IMR-90 (cell line): ENCODE measurements around the gene HADHA. TPM values are rescaled to one million over a fixed set of nuclear protein-coding genes. Genes with fewer than 3 reads are reported as not detected.
A peak's percentile ranks its signal among the peaks of the same experiment; 100 is the strongest.

Source experiments
- ATAC-seq: fragments of 200-7000 bp; cut with Tn5 transposase; 2 replicates; pipeline ENCODE4 v1.9.1; 2020; ENCODE audit warnings: low read depth, mild to moderate bottlenecking, moderate library complexity
- BruUV-seq: library from RNA; stranded (reverse); fragments of 400-500 nt; replicated peaks from 2 replicates; lab custom pipeline; 2021; lab: Mats Ljungman, UMichigan
- CTCF ChIA-PET: fragments of 300-600 bp; formaldehyde crosslinking; extraction: SDS; loops from one replicate; lab custom pipeline; 2021; ENCODE audit warnings: antibody characterized with exemption; lab: Yijun Ruan, JAX
- POLR2A ChIA-PET: fragments of 300-600 bp; sonication (Branson Sonifier 250); formaldehyde crosslinking; loops from one replicate; lab custom pipeline; 2022; ENCODE audit warnings: antibody characterized with exemption; ENCODE audit not compliant: unreplicated experiment; lab: Charles Lee
- DNase-seq: peaks from one replicate; pipeline ENCODE4 v3.0.0; 2013
- H2AFZ ChIP-seq: replicated peaks from 2 replicates; pipeline ENCODE3; 2013; ENCODE audit warnings: low read length, mild to moderate bottlenecking; ENCODE audit not compliant: poor library complexity
- H2AK5ac ChIP-seq: 2 replicates; pipeline ENCODE4 v1.6.1; 2013; ENCODE audit warnings: low read depth, low read length, inconsistent platforms
- H2AK9ac ChIP-seq: replicated peaks from 2 replicates; pipeline ENCODE3; 2013; ENCODE audit warnings: mild to moderate bottlenecking, low read depth, low read length, moderate library complexity; ENCODE audit not compliant: poor library complexity
- H2BK120ac ChIP-seq: 2 replicates; pipeline ENCODE4 v1.6.1; 2013; ENCODE audit warnings: low read depth, low read length, inconsistent platforms
- H2BK15ac ChIP-seq: 3 replicates; pipeline ENCODE4 v1.6.1; 2013; ENCODE audit warnings: low read depth, low read length, inconsistent platforms
- H2BK20ac ChIP-seq: 2 replicates; pipeline ENCODE4 v1.6.1; 2013; ENCODE audit warnings: low read depth, mild to moderate bottlenecking, inconsistent platforms, low read length, moderate library complexity
- H2BK5ac ChIP-seq: 2 replicates; pipeline ENCODE4 v1.6.1; 2013; ENCODE audit warnings: mild to moderate bottlenecking, low read depth, low read length, inconsistent platforms; ENCODE audit not compliant: poor library complexity, severe bottlenecking
- H3K14ac ChIP-seq: replicated peaks from 2 replicates; pipeline ENCODE4 v1.6.1; 2013; ENCODE audit warnings: low read depth, low read length, inconsistent platforms
- H3K18ac ChIP-seq: 2 replicates; pipeline ENCODE4 v1.6.1; 2013; ENCODE audit warnings: low read depth, low read length, control low read depth
- H3K23ac ChIP-seq: 2 replicates; pipeline ENCODE4 v1.6.1; 2013; ENCODE audit warnings: low read depth, low read length, inconsistent platforms
- H3K27ac ChIP-seq: 2 replicates; pipeline ENCODE4 v1.5.1; 2013; ENCODE audit warnings: mild to moderate bottlenecking, control low read depth, low read length; ENCODE audit not compliant: insufficient read depth
- H3K27me3 ChIP-seq: 2 replicates; pipeline ENCODE4 v1.6.1; 2013; ENCODE audit warnings: low read length; ENCODE audit not compliant: control insufficient read depth, insufficient read depth
- H3K36me3 ChIP-seq: 2 replicates; pipeline ENCODE4 v1.6.1; 2013; ENCODE audit warnings: low read length, mixed read lengths; ENCODE audit not compliant: control insufficient read depth, insufficient read depth
- H3K4ac ChIP-seq: 2 replicates; pipeline ENCODE4 v1.6.1; 2013; ENCODE audit warnings: low read depth, low read length, inconsistent platforms
- H3K4me1 ChIP-seq: 2 replicates; pipeline ENCODE4 v1.6.1; 2013; ENCODE audit warnings: low read length, mixed read lengths; ENCODE audit not compliant: control insufficient read depth, insufficient read depth
- H3K4me2 ChIP-seq: 2 replicates; pipeline ENCODE4 v1.6.1; 2013; ENCODE audit warnings: low read depth, mild to moderate bottlenecking, control low read depth, low read length, moderate library complexity
- H3K4me3 ChIP-seq: 2 replicates; pipeline ENCODE4 v1.5.1; 2013; ENCODE audit warnings: low read depth, mild to moderate bottlenecking, control low read depth, low read length, moderate library complexity; ENCODE audit not compliant: insufficient read depth
- H3K56ac ChIP-seq: 2 replicates; pipeline ENCODE4 v1.6.1; 2013; ENCODE audit warnings: low read length, inconsistent platforms; ENCODE audit not compliant: insufficient read depth; ENCODE audit errors: extremely low read depth
- H3K79me1 ChIP-seq, 2 experiments: 2 replicates each; pipeline ENCODE4 v1.6.1; 2013; ENCODE audit warnings: low read length in 2 of 2, inconsistent platforms in 1 of 2, low read depth in 1 of 2
- H3K9ac ChIP-seq: 2 replicates; pipeline ENCODE4 v1.6.1; 2013; ENCODE audit warnings: low read depth, low read length, control low read depth
- H3K9me1 ChIP-seq: 2 replicates; pipeline ENCODE4 v1.6.1; 2013; ENCODE audit warnings: low read length, inconsistent platforms; ENCODE audit not compliant: insufficient read depth
- H3K9me3 ChIP-seq: 2 replicates; pipeline ENCODE4 v1.6.1; 2013; ENCODE audit warnings: low read length; ENCODE audit not compliant: control insufficient read depth, insufficient read depth
- H4K20me1 ChIP-seq: 2 replicates; pipeline ENCODE4 v1.6.1; 2013; ENCODE audit warnings: low read length, inconsistent platforms; ENCODE audit not compliant: insufficient read depth
- H4K5ac ChIP-seq: 2 replicates; pipeline ENCODE4 v1.6.1; 2013; ENCODE audit warnings: mild to moderate bottlenecking, low read depth, low read length, control low read depth
- H4K8ac ChIP-seq, 2 experiments: 2 replicates each; pipeline ENCODE4 v1.6.1; 2013; ENCODE audit warnings: low read depth in 2 of 2, low read length in 2 of 2, control low read depth in 1 of 2, inconsistent platforms in 1 of 2
- H4K91ac ChIP-seq: 2 replicates; pipeline ENCODE4 v1.6.1; 2013; ENCODE audit warnings: low read depth, low read length, inconsistent platforms; ENCODE audit not compliant: insufficient read depth
- CEBPB ChIP-seq: IDR thresholded peaks from 2 replicates; pipeline ENCODE4 v1.6.1; 2012; ENCODE audit warnings: low read depth, low read length, improper control_type of control experiment
- CHD1 ChIP-seq: IDR thresholded peaks from 2 replicates; pipeline ENCODE4 v1.6.1; 2012; ENCODE audit warnings: low read depth, low read length, improper control_type of control experiment
- FOS ChIP-seq: fragments of 150-350 bp; IDR thresholded peaks from 2 replicates; pipeline ENCODE4 v1.6.1; 2016; ENCODE audit warnings: low read depth, low read length
- MAFK ChIP-seq: IDR thresholded peaks from 2 replicates; pipeline ENCODE4 v1.6.1; 2012; ENCODE audit warnings: low read depth, low read length, improper control_type of control experiment
- MAZ ChIP-seq: IDR thresholded peaks from 2 replicates; pipeline ENCODE4 v1.6.1; 2012; ENCODE audit warnings: low read depth, mild to moderate bottlenecking, low read length, improper control_type of control experiment, moderate library complexity, borderline replicate concordance
- MXI1 ChIP-seq: IDR thresholded peaks from 2 replicates; pipeline ENCODE4 v1.6.1; 2012; ENCODE audit warnings: low read depth, mild to moderate bottlenecking, low read length, moderate library complexity, borderline replicate concordance
- NFE2L2 ChIP-seq: fragments of 150-350 bp; IDR thresholded peaks from 2 replicates; pipeline ENCODE4 v1.6.1; 2016; ENCODE audit warnings: low read depth, mild to moderate bottlenecking, low read length
- POLR2A ChIP-seq: IDR thresholded peaks from 2 replicates; pipeline ENCODE4 v1.6.1; 2012; ENCODE audit warnings: mild to moderate bottlenecking, low read depth, low read length
- RAD21 ChIP-seq: IDR thresholded peaks from 2 replicates; pipeline ENCODE4 v1.6.1; 2012; ENCODE audit warnings: low read length, improper control_type of control experiment
- RFX5 ChIP-seq: IDR thresholded peaks from 2 replicates; pipeline ENCODE4 v1.8.0; 2012; ENCODE audit warnings: low read depth, mild to moderate bottlenecking, low read length, moderate library complexity
- SMC3 ChIP-seq: fragments of 150-350 bp; IDR thresholded peaks from 2 replicates; pipeline ENCODE4 v1.6.1; 2016; ENCODE audit warnings: low read depth, mild to moderate bottlenecking, antibody characterized with exemption, low read length, moderate library complexity
- WGBS, 2 experiments: methylation state at CpG; one replicate each; pipeline versions ENCODE4 v1.1.5 to v1.1.7; 2013; ENCODE audit warnings: missing lambda C conversion rate in 2 of 2; ENCODE audit not compliant: insufficient read length in 1 of 2; ENCODE audit errors: extremely low coverage in 2 of 2; 5-methylcytosine and 5-hydroxymethylcytosine counted together
- dilution Hi-C: fragments of 300-500 bp; cut with HindIII; formaldehyde crosslinking; loops from one replicate; pipeline ENCODE4 v1.14.3; 2018; ENCODE audit warnings: low sequenced_read_pairs; ENCODE audit not compliant: unreplicated experiment
- in situ Hi-C: fragments of 300-500 bp; cut with MboI; formaldehyde crosslinking; loops from 3 replicates; pipeline ENCODE4 v1.14.3; 2019; ENCODE audit warnings: low sequenced_read_pairs, inconsistent platforms, mixed read lengths
- intact Hi-C: fragments of 100-400 bp; cut with micrococcal nuclease; formaldehyde crosslinking; loops from 2 replicates; pipeline ENCODE4 v1.10.0; 2022
- polyA plus RNA-seq, 3 experiments: library from polyadenylated mRNA; depleted of rRNA; stranded (reverse); fragments of >200 nt; gene quantifications; 2 replicates each; pipeline ENCODE4 v1.2.3, GENCODE V29; 2012; ENCODE audit warnings: low replicate concordance in 1 of 3
- total RNA-seq: library from RNA; depleted of rRNA; stranded (reverse); fragments of >200 nt; gene quantifications from 2 replicates; pipeline ENCODE4 v1.2.3, GENCODE V29; 2012
- TF ChIP-seq, protein P1 (sequence below): conservative IDR thresholded peaks from 2 replicates; pipeline ENCODE4 v1.5.1; 2012; ENCODE audit warnings: mild to moderate bottlenecking, low read depth, low read length, improper control_type of control experiment
- TF ChIP-seq, protein P2 (sequence below): fragments of 150-350 bp; IDR thresholded peaks from 2 replicates; pipeline ENCODE4 v1.6.1; 2017; ENCODE audit warnings: mild to moderate bottlenecking, antibody characterized with exemption, low read length, low read depth
- TF ChIP-seq, protein P3 (sequence below): fragments of 150-350 bp; IDR thresholded peaks from 2 replicates; pipeline ENCODE4 v1.6.1; 2016; ENCODE audit warnings: low read depth, mild to moderate bottlenecking, low read length, moderate library complexity, borderline replicate concordance

The HADHA gene
- total and polyA plus RNA-seq, 2 of the 4 experiments (the other 2 are of a cell fraction): 52.7 to 111 TPM

DNA sequence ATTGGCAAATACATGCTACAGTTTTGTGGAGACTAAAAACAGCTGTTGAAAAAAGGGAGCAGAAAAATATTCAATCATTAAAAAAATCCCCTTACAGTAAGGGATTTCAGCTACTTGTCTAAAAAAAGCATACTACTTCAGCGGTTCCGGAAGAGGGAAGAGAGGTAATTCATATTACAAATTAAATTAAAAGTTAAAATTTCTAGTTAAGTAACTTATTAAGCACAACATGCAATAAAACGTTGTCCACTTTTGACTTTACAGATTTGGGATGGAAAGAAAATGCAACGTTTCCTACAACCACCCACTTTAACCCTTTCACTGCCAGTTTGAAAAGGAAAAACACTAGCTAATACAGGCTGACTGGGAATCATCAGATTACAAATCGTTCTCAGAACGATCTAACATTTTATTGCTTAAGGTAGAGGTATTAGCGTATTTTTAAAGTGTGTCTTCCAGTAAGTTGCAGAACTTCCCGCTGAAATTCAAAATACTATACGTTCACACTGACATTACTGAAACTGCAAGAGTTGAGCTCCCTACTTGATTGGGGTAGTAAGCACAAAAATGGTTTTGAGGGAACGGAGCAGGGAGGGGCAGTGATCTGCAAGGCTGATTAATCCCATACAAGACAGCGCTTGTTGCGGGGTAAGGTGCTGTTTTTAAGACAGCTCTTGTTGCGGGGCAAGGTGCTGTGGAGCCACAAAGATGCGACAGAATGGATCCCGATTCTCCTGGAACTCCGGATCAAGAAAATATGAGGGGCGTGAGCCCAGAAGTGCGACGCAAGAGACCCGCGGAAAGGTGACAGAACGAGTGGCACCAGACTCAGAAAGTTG, 743 bp downstream of the HADHA start:
- no peak overlapping the region for H2BK20ac ChIP-seq
- 1% methylated on average over 10 of the region's 22 CpGs; no CpG with 5 or more reads in 1 of the 2 experiments for whole genome bisulfite sequencing, 2 experiments
- ATAC-seq: no peak
- no peak for TF ChIP-seq RAD21
- TF ChIP-seq RFX5: no peak
- TF ChIP-seq FOS: no peak
- TF ChIP-seq, protein P1, sequence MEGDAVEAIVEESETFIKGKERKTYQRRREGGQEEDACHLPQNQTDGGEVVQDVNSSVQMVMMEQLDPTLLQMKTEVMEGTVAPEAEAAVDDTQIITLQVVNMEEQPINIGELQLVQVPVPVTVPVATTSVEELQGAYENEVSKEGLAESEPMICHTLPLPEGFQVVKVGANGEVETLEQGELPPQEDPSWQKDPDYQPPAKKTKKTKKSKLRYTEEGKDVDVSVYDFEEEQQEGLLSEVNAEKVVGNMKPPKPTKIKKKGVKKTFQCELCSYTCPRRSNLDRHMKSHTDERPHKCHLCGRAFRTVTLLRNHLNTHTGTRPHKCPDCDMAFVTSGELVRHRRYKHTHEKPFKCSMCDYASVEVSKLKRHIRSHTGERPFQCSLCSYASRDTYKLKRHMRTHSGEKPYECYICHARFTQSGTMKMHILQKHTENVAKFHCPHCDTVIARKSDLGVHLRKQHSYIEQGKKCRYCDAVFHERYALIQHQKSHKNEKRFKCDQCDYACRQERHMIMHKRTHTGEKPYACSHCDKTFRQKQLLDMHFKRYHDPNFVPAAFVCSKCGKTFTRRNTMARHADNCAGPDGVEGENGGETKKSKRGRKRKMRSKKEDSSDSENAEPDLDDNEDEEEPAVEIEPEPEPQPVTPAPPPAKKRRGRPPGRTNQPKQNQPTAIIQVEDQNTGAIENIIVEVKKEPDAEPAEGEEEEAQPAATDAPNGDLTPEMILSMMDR: no peak
- TF ChIP-seq MXI1: no peak
- TF ChIP-seq MAFK: no peak
- no peak for TF ChIP-seq POLR2A
- no peak for TF ChIP-seq MAZ
- TF ChIP-seq, protein P2, sequence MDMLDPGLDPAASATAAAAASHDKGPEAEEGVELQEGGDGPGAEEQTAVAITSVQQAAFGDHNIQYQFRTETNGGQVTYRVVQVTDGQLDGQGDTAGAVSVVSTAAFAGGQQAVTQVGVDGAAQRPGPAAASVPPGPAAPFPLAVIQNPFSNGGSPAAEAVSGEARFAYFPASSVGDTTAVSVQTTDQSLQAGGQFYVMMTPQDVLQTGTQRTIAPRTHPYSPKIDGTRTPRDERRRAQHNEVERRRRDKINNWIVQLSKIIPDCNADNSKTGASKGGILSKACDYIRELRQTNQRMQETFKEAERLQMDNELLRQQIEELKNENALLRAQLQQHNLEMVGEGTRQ: no peak
- TF ChIP-seq, protein P3, sequence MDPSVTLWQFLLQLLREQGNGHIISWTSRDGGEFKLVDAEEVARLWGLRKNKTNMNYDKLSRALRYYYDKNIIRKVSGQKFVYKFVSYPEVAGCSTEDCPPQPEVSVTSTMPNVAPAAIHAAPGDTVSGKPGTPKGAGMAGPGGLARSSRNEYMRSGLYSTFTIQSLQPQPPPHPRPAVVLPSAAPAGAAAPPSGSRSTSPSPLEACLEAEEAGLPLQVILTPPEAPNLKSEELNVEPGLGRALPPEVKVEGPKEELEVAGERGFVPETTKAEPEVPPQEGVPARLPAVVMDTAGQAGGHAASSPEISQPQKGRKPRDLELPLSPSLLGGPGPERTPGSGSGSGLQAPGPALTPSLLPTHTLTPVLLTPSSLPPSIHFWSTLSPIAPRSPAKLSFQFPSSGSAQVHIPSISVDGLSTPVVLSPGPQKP: no peak
- TF ChIP-seq CEBPB: no peak
- TF ChIP-seq CHD1: no peak
- TF ChIP-seq SMC3: no peak
- no peak for TF ChIP-seq NFE2L2

More for the DNA sequence above, 743 bp downstream of the HADHA start:
- Histone ChIP-seq H2BK5ac (peak overlapping the region; percentile 75), H2AFZ (peak overlapping the region; percentile 99), H4K20me1 (peaks cover 22% of the 10 kb centered on the region; the same call in 1 of the 2 replicates), H2BK120ac (no peak overlapping the region), H3K27ac (peak overlapping the region; percentile 91), H3K9me1 (peaks cover 9% of the 10 kb centered on the region), H3K14ac (peak overlapping the region; percentile 61), H3K23ac (peak overlapping the region; percentile 85), H2AK9ac (peak overlapping the region; percentile 99), H3K56ac (peak overlapping the region; percentile 92), H3K4me1 (peaks cover 6% of the 10 kb centered on the region), H2AK5ac (peak overlapping the region; percentile 45; the same call in 1 of the 2 replicates), H3K4me2 (peak overlapping the region; percentile 92), H4K91ac (peak overlapping the region; percentile 61), H3K27me3 (no peaks in the 10 kb centered on the region), H4K5ac (peak overlapping the region; percentile 45), H3K4ac (peak overlapping the region; percentile 75), H3K36me3 (no peaks in the 10 kb centered on the region; the same call in none of the 2 replicates), H4K8ac (peak overlapping the region; percentile 23 to 76; a peak in 3 of 4 replicates), H3K79me1 (peaks cover 32 to 68% of the 10 kb centered on the region in 2 experiments), H3K9ac (peak overlapping the region; percentile 70), H3K9me3 (no peaks in the 10 kb centered on the region), H3K4me3 (peak overlapping the region; percentile 91), H2BK15ac (no peak overlapping the region), H3K18ac (no peak overlapping the region; the same call in 1 of the 2 replicates)
- CTCF ChIA-PET: no interaction called here
- DNase-seq: peak; percentile 21
- dilution Hi-C loops: no loop called here
- intact Hi-C loops: loop anchor here (1.0 to 10.0 kb wide), 6 partner anchors 56 to 331 kb away; partner anchors contain the start of genes ADGRF3 and SELENOI
- in situ Hi-C loops: no loop called here
- BruUV-seq: no TSS peak
- POLR2A ChIA-PET: no interaction called here
